Fibroblast of lung (primary cell): ENCODE data around the gene CDA. TPM values are rescaled to one million over a fixed set of nuclear protein-coding genes. Genes with fewer than 3 reads are reported as not detected.

Source experiments
- DNase-seq, 2 donors: peaks; one replicate each; pipeline versions ENCODE4 v3.0.0 to v3.0.0-alpha.2; 2010; ENCODE audit warnings: low read depth in 2 of 2
- H2AFZ ChIP-seq: 2 replicates; pipeline ENCODE4 v1.5.1; 2012; ENCODE audit warnings: low read length, control low read depth, inconsistent platforms
- H3K27ac ChIP-seq: 2 replicates; pipeline ENCODE4 v1.5.1; 2011; ENCODE audit warnings: low read length, control low read depth; ENCODE audit not compliant: insufficient read depth
- H3K27me3 ChIP-seq: 2 replicates; pipeline ENCODE4 v1.5.1; 2011; ENCODE audit warnings: mild to moderate bottlenecking, low read length; ENCODE audit not compliant: control insufficient read depth, insufficient read depth
- H3K36me3 ChIP-seq: 2 replicates; pipeline ENCODE4 v1.5.1; 2011; ENCODE audit warnings: low read length; ENCODE audit not compliant: control insufficient read depth, insufficient read depth
- H3K4me1 ChIP-seq: 2 replicates; pipeline ENCODE4 v1.5.1; 2011; ENCODE audit warnings: low read length; ENCODE audit not compliant: control insufficient read depth, insufficient read depth; ENCODE audit errors: extremely low read depth
- H3K4me2 ChIP-seq: 2 replicates; pipeline ENCODE4 v1.5.1; 2011; ENCODE audit warnings: low read length, control low read depth; ENCODE audit not compliant: insufficient read depth; ENCODE audit errors: extremely low read depth
- H3K4me3 ChIP-seq, 4 experiments: fragments of 200-600 bp in 1 of 4; sonication (generic) in 1 of 4; replicated peaks in 1 of 4; 2 replicates each; pipeline ENCODE4 v1.5.1; 2011 to 2016; ENCODE audit warnings: low read length in 4 of 4, low read depth in 3 of 4, mild to moderate bottlenecking in 3 of 4, control low read depth in 2 of 4, inconsistent platforms in 1 of 4, mixed read lengths in 1 of 4; ENCODE audit not compliant: insufficient read depth in 1 of 4; ENCODE audit errors: control extremely low read depth in 1 of 4
- H3K79me2 ChIP-seq: 2 replicates; pipeline ENCODE4 v1.5.1; 2012; ENCODE audit warnings: mild to moderate bottlenecking, low read length, inconsistent platforms; ENCODE audit not compliant: control insufficient read depth, insufficient read depth
- H3K9ac ChIP-seq: 2 replicates; pipeline ENCODE4 v1.5.1; 2011; ENCODE audit warnings: mild to moderate bottlenecking, low read length, control low read depth; ENCODE audit not compliant: insufficient read depth
- H3K9me3 ChIP-seq: 2 replicates; pipeline ENCODE4 v1.5.1; 2012; ENCODE audit warnings: low read depth, low read length; ENCODE audit not compliant: control insufficient read depth, insufficient read depth
- H4K20me1 ChIP-seq: 2 replicates; pipeline ENCODE4 v1.5.1; 2011; ENCODE audit warnings: low read length; ENCODE audit not compliant: control insufficient read depth, insufficient read depth; ENCODE audit errors: extremely low read depth
- CTCF ChIP-seq, 2 donors: IDR thresholded peaks in 1 of 2; conservative IDR thresholded peaks in 1 of 2; 1 replicate in 1 of 2; 2 replicates in 1 of 2; pipeline ENCODE4 v1.5.1; 2011 to 2012; ENCODE audit warnings: low read length in 2 of 2, control low read depth in 1 of 2, inconsistent platforms in 1 of 2, low read depth in 1 of 2, mild to moderate bottlenecking in 1 of 2
- EZH2 ChIP-seq: IDR thresholded peaks from 2 replicates; pipeline ENCODE4 v1.5.1; 2012; ENCODE audit warnings: low read length, control low read depth, mild to moderate bottlenecking; ENCODE audit errors: missing control alignments
- polyA plus RNA-seq, 2 donors: library from polyadenylated mRNA; depleted of rRNA in 1 of 2; stranded (reverse) in 1 of 2; unstranded in 1 of 2; fragments of >200 nt; gene quantifications; 2 replicates each; pipeline ENCODE4 v1.2.1, GENCODE V29; 2011 to 2012; ENCODE audit warnings: missing spikeins in 1 of 2
- total RNA-seq: library from RNA; depleted of rRNA; stranded (reverse); fragments of >200 nt; gene quantifications from 2 replicates; pipeline ENCODE4 v1.2.1, GENCODE V29; 2014

Gene CDA
- total and polyA plus RNA-seq, 2 donors (not counting 1 experiment from before 2014, with no cell fraction given), result 0.50 to 4.2 TPM

- TF ChIP-seq CTCF (conservative IDR thresholded peaks at IDR 0.05 in 1 of 2, IDR thresholded peaks at IDR 0.05 in 1 of 2; ENCODE audit: low read depth in 1 of 2, low read length in 2 of 2), result no peak
- no peak for TF ChIP-seq EZH2
- H3K27ac ChIP-seq, result no peak overlapping the region
- H3K4me2 ChIP-seq, result no peak overlapping the region
- no peaks in the 10 kb centered on the region for H3K9me3 ChIP-seq
- H3K4me1 ChIP-seq, result no peaks in the 10 kb centered on the region
- no peaks in the 10 kb centered on the region for H4K20me1 ChIP-seq
- DNase-seq, result no peak
- H3K36me3 ChIP-seq, result peaks cover 6% of the 10 kb centered on the region
- H3K4me3 ChIP-seq, result no peak overlapping the region
- H3K79me2 ChIP-seq, result peaks cover 25% of the 10 kb centered on the region
- H3K27me3 ChIP-seq, result no peaks in the 10 kb centered on the region
- H3K9ac ChIP-seq, result no peak overlapping the region
- no peak overlapping the region for H2AFZ ChIP-seq
Measured at GRCh38 chr1:20663365-20663764, 74.5 kb downstream of the CDA start.

DNA sequence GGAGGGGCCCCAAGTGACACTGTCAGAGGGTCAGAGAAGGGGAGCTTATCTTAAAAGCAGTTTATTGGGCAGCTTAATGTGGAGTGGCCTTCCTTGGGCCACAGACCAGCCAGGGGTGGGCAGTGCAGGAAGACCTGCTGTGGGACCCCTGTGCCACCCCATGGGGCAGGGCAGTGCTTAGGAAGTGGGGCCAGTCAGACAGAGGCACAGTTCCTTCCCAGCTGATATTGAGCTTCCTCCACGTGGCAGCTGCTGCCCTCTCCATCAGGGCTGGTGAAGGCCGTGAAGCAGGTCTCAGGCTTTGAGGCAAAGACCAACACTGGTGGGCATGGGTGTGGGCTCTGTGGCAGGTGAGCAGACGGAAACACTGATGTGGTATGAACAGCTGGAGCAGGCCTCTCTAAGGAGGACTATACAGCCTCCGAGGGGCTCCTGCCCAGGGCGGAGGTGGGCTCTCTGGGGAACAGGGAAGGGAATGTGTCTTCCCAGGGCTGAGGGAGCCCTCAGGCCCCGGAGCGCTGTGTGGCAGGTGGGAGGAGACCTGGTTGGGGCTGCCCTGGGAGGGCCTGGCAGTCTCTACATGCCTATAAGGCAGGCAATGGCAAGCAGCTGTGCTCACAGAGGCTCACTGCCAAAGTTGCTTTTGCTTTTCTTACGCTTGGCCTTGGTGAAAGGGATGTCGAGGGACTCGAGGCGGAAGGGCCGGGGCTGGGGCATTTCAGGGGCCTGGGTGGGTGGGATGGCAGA lies 75.2 kb downstream of the CDA start:
- H3K9ac ChIP-seq, result no peak overlapping the region
- H3K27ac ChIP-seq, result no peak overlapping the region
- peaks cover 21% of the 10 kb centered on the region for H3K79me2 ChIP-seq
- H3K4me1 ChIP-seq, result no peaks in the 10 kb centered on the region
- H3K36me3 ChIP-seq, result peaks cover 4% of the 10 kb centered on the region
- TF ChIP-seq CTCF (conservative IDR thresholded peaks at IDR 0.05 in 1 of 2, IDR thresholded peaks at IDR 0.05 in 1 of 2; ENCODE audit: low read depth in 1 of 2, low read length in 2 of 2), result no peak
- TF ChIP-seq EZH2, result no peak
- no peak overlapping the region for H2AFZ ChIP-seq
- no peak overlapping the region for H3K4me3 ChIP-seq
- H4K20me1 ChIP-seq, result no peaks in the 10 kb centered on the region
- no peaks in the 10 kb centered on the region for H3K9me3 ChIP-seq
- DNase-seq, result no peak
- no peaks in the 10 kb centered on the region for H3K27me3 ChIP-seq
- no peak overlapping the region for H3K4me2 ChIP-seq

- no peaks in the 10 kb centered on the region for H3K9me3 ChIP-seq
- no peak overlapping the region for H3K9ac ChIP-seq
- no peak overlapping the region for H2AFZ ChIP-seq
- no peaks in the 10 kb centered on the region for H3K4me1 ChIP-seq
- no peak overlapping the region for H3K27ac ChIP-seq
- H3K4me2 ChIP-seq, result no peak overlapping the region
- no peaks in the 10 kb centered on the region for H3K27me3 ChIP-seq
- H3K79me2 ChIP-seq, result peaks cover 5% of the 10 kb centered on the region
- no peak overlapping the region for H3K4me3 ChIP-seq
- no peaks in the 10 kb centered on the region for H3K36me3 ChIP-seq
- TF ChIP-seq EZH2, result no peak
- TF ChIP-seq CTCF (conservative IDR thresholded peaks at IDR 0.05 in 1 of 2, IDR thresholded peaks at IDR 0.05 in 1 of 2; ENCODE audit: low read depth in 1 of 2, low read length in 2 of 2), result no peak
- no peaks in the 10 kb centered on the region for H4K20me1 ChIP-seq
- no peak for DNase-seq
Measured at GRCh38 chr1:20665726-20666125, 76.8 kb downstream of the CDA start.
